Stimulated activated CD4-positive, alpha-beta T cell treated with anti-CD3 and anti-CD28 coated beads, Interleukin-15, amount 100 ng/mL, for 1 hour (primary cell): ENCODE data around the gene RAI1.
"Not testable (repeated sequence)": the region's sequence is repeated elsewhere in the genome, so short reads cannot be mapped to it uniquely, and the experiment has no call there.

ENCODE experiments used
- DNase-seq, 2 donors: peaks; one replicate each; pipeline ENCODE4 v3.0.0-alpha.2; 2020; ENCODE audit warnings: low read depth in 1 of 2, low spot score in 1 of 2

Gene RAI1

GRCh38 chr17:17679748-17680147 is 1.5 kb upstream of the RAI1 start:
- DNase-seq: no peak

- no peak for DNase-seq
Measured at GRCh38 chr17:17680477-17681186, 626 bp upstream of the RAI1 start.

- DNase-seq: peak in 1 of 2 donors; percentile 35
Measured at GRCh38 chr17:17681744-17682292, 560 bp downstream of the RAI1 start.

- peak in 1 of 2 donors; percentile 32 for DNase-seq
Measured at GRCh38 chr17:17682293-17682736, 1.1 kb downstream of the RAI1 start.

- DNase-seq: peak in 1 of 2 donors; percentile 59
Measured at GRCh38 chr17:17682737-17683680, 1.8 kb downstream of the RAI1 start.

GRCh38 chr17:17683710-17684365 is 2.6 kb downstream of the RAI1 start:
- no peak for DNase-seq

GRCh38 chr17:17684906-17685774 is 3.9 kb downstream of the RAI1 start:
- no peak for DNase-seq

- no peak for DNase-seq
Measured at GRCh38 chr17:17685775-17686291, 4.6 kb downstream of the RAI1 start.

GRCh38 chr17:17689312-17689711 is 8.1 kb downstream of the RAI1 start:
- DNase-seq: no peak

- DNase-seq: not testable (repeated sequence)
Measured at GRCh38 chr17:17690233-17690632, 9.0 kb downstream of the RAI1 start.

GRCh38 chr17:17691468-17692263 is 10.4 kb downstream of the RAI1 start:
- DNase-seq: no peak

- no peak for DNase-seq
Measured at GRCh38 chr17:17692353-17693252, 11.3 kb downstream of the RAI1 start.

- no peak for DNase-seq
Measured at GRCh38 chr17:17693253-17694168, 12.3 kb downstream of the RAI1 start.

- DNase-seq: peak; percentile 47 to 52
Measured at GRCh38 chr17:17694169-17695081, 13.2 kb downstream of the RAI1 start.

GRCh38 chr17:17696085-17696484 is 14.8 kb downstream of the RAI1 start:
- no peak for DNase-seq
